Measurements from ENCODE around the gene CAMTA1. TPM values are rescaled to one million over a fixed set of nuclear protein-coding genes. Genes with fewer than 3 reads are reported as not detected.
"Not testable (repeated sequence)": the region's sequence is repeated elsewhere in the genome, so short reads cannot be mapped to it uniquely, and the experiment has no call there.

The CAMTA1 gene
- total and polyA plus RNA-seq, 4 donors = 48.1 to 140 (median 52.3) TPM

GRCh38 chr1:7140251-7140650, 355.0 kb downstream of the CAMTA1 start:
- H3K4me1 ChIP-seq (ENCODE audit: control insufficient read depth in 5 of 5, insufficient read depth in 5 of 5, low read length in 5 of 5) = no peaks in the 10 kb centered on the region
- H3K4me3 ChIP-seq = no peak overlapping the region
- H3K36me3 ChIP-seq (ENCODE audit: control insufficient read depth in 4 of 4, insufficient read depth in 4 of 4, low read length in 4 of 4) = no peaks in the 10 kb centered on the region
- TF ChIP-seq, protein P1, sequence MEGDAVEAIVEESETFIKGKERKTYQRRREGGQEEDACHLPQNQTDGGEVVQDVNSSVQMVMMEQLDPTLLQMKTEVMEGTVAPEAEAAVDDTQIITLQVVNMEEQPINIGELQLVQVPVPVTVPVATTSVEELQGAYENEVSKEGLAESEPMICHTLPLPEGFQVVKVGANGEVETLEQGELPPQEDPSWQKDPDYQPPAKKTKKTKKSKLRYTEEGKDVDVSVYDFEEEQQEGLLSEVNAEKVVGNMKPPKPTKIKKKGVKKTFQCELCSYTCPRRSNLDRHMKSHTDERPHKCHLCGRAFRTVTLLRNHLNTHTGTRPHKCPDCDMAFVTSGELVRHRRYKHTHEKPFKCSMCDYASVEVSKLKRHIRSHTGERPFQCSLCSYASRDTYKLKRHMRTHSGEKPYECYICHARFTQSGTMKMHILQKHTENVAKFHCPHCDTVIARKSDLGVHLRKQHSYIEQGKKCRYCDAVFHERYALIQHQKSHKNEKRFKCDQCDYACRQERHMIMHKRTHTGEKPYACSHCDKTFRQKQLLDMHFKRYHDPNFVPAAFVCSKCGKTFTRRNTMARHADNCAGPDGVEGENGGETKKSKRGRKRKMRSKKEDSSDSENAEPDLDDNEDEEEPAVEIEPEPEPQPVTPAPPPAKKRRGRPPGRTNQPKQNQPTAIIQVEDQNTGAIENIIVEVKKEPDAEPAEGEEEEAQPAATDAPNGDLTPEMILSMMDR (IDR thresholded peaks at IDR 0.05; ENCODE audit: control extremely low read depth, extremely low read depth) = no peak
- DNase-seq = no peak
- peaks cover 0 to 6% (median 0%) of the 10 kb centered on the region in 3 donors for H3K27me3 ChIP-seq (ENCODE audit: control insufficient read depth in 3 of 3, insufficient read depth in 3 of 3, low read length in 2 of 3)
- no peak for ATAC-seq (ENCODE audit: insufficient read depth, low FRiP score)
- no peak overlapping the region for H3K9ac ChIP-seq (ENCODE audit: insufficient read depth in 1 of 2, low read length in 2 of 2)
- H3K9me3 ChIP-seq (ENCODE audit: control insufficient read depth in 4 of 4, insufficient read depth in 3 of 4, low read length in 3 of 4) = peaks cover 0 to 1% (median 0%) of the 10 kb centered on the region in 4 donors
- no peak overlapping the region for H3K27ac ChIP-seq (ENCODE audit: low read depth in 1 of 2, low read length in 1 of 2)

GRCh38 chr1:7145947-7146346, 360.7 kb downstream of the CAMTA1 start:
- ATAC-seq (ENCODE audit: insufficient read depth, low FRiP score) (no peak), DNase-seq (no peak)
- Histone ChIP-seq H3K9ac (ENCODE audit: insufficient read depth in 1 of 2, low read length in 2 of 2) (no peak overlapping the region), H3K27ac (ENCODE audit: low read depth in 1 of 2, low read length in 1 of 2) (no peak overlapping the region), H3K27me3 (ENCODE audit: control insufficient read depth in 3 of 3, insufficient read depth in 3 of 3, low read length in 2 of 3) (no peaks in the 10 kb centered on the region), H3K9me3 (ENCODE audit: control insufficient read depth in 4 of 4, insufficient read depth in 3 of 4, low read length in 3 of 4) (no peaks in the 10 kb centered on the region), H3K4me3 (no peak overlapping the region), H3K4me1 (ENCODE audit: control insufficient read depth in 5 of 5, insufficient read depth in 5 of 5, low read length in 5 of 5) (peaks cover 0 to 8% (median 0%) of the 10 kb centered on the region in 5 donors), H3K36me3 (ENCODE audit: control insufficient read depth in 4 of 4, insufficient read depth in 4 of 4, low read length in 4 of 4) (no peaks in the 10 kb centered on the region)
- WGBS, 2 donors = 77 to 91% methylated on average over 9 of the region's 9 CpGs
- TF ChIP-seq, protein P1 (IDR thresholded peaks at IDR 0.05; ENCODE audit: control extremely low read depth, extremely low read depth) = no peak

GRCh38 chr1:7146710-7147109, 361.5 kb downstream of the CAMTA1 start:
- TF ChIP-seq, protein P1 (IDR thresholded peaks at IDR 0.05; ENCODE audit: control extremely low read depth, extremely low read depth) = no peak
- H3K36me3 ChIP-seq (ENCODE audit: control insufficient read depth in 4 of 4, insufficient read depth in 4 of 4, low read length in 4 of 4) = no peaks in the 10 kb centered on the region
- no peak overlapping the region for H3K27ac ChIP-seq (ENCODE audit: low read depth in 1 of 2, low read length in 1 of 2)
- no peak overlapping the region for H3K9ac ChIP-seq (ENCODE audit: insufficient read depth in 1 of 2, low read length in 2 of 2)
- WGBS, 2 donors = 97 to 99% methylated on average over 5 of the region's 5 CpGs
- H3K4me1 ChIP-seq (ENCODE audit: control insufficient read depth in 5 of 5, insufficient read depth in 5 of 5, low read length in 5 of 5) = peaks cover 0 to 8% (median 5%) of the 10 kb centered on the region in 5 donors
- ATAC-seq (ENCODE audit: insufficient read depth, low FRiP score) (no peak), DNase-seq (no peak)
- no peaks in the 10 kb centered on the region for H3K9me3 ChIP-seq (ENCODE audit: control insufficient read depth in 4 of 4, insufficient read depth in 3 of 4, low read length in 3 of 4)
- no peaks in the 10 kb centered on the region for H3K27me3 ChIP-seq (ENCODE audit: control insufficient read depth in 3 of 3, insufficient read depth in 3 of 3, low read length in 2 of 3)
- H3K4me3 ChIP-seq = no peak overlapping the region

DNA sequence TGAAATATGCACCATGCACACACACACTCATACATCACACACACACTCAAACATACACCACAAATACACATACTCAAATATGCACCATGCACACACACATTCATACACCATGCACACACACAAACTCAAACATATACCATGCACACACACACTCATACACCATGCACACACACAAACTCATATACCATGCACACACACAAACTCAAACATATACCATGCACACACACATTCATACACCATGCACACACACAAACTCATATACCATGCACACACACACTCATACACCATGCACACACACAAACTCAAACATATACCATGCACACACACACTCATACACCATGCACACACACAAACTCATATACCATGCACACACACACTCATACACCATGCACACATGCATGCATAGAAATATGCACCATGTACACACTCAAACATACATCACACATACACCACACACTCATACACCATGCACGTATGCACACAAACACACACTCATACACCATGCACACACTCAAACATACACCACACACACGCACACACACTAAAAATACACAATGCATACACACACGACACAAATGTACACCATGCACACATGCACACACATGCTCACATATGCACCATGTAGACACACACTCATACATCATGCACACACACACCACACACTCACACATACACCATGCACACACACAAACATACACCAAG, 362.5 kb downstream of the CAMTA1 start:
- WGBS, 2 donors = 94 to 100% methylated on average over 3 of the region's 3 CpGs
- DNase-seq; H3K27ac ChIP-seq (ENCODE audit: low read depth in 1 of 2, low read length in 1 of 2); H3K9me3 ChIP-seq (ENCODE audit: control insufficient read depth in 4 of 4, insufficient read depth in 3 of 4, low read length in 3 of 4); H3K4me3 ChIP-seq; H3K27me3 ChIP-seq (ENCODE audit: control insufficient read depth in 3 of 3, insufficient read depth in 3 of 3, low read length in 2 of 3); ATAC-seq (ENCODE audit: insufficient read depth, low FRiP score); H3K9ac ChIP-seq (ENCODE audit: insufficient read depth in 1 of 2, low read length in 2 of 2); H3K36me3 ChIP-seq (ENCODE audit: control insufficient read depth in 4 of 4, insufficient read depth in 4 of 4, low read length in 4 of 4); H3K4me1 ChIP-seq (ENCODE audit: control insufficient read depth in 5 of 5, insufficient read depth in 5 of 5, low read length in 5 of 5): not testable (repeated sequence)

Measured in lung (tissue), 12 donors.